K562 (cell line): ENCODE measurements around the gene APCDD1L. TPM values are rescaled to one million over a fixed set of nuclear protein-coding genes. Genes with fewer than 3 reads are reported as not detected.

ENCODE experiments used
- ATAC-seq: fragments of 200-7000 bp; cut with Tn5 transposase; 3 replicates; pipeline ENCODE4 v1.9.1; 2020; ENCODE audit warnings: moderate library complexity
- BruUV-seq: library from RNA; stranded (reverse); fragments of 400-500 nt; replicated peaks from 2 replicates; lab custom pipeline; 2021; lab: Mats Ljungman, UMichigan
- CTCF ChIA-PET: fragments of 300-600 bp; formaldehyde crosslinking; extraction: SDS; loops from one replicate; lab custom pipeline; 2021; ENCODE audit warnings: low intra/inter-chr PET ratio; lab: Yijun Ruan, JAX
- POLR2A ChIA-PET: fragments of 300-600, 350-650 bp; sonication (Branson Sonifier 250); formaldehyde crosslinking; extraction: SDS; loops from one replicate; lab custom pipeline; 2021; ENCODE audit warnings: antibody characterized with exemption, inconsistent platforms; lab: Yijun Ruan, JAX
- DNase-seq, 4 experiments: peaks; one replicate each; pipeline versions ENCODE4 v3.0.0 to v3.0.0-alpha.2; 2011 to 2018; ENCODE audit warnings: low spot score in 3 of 4, mixed read lengths in 3 of 4; ENCODE audit errors: extremely low read depth in 1 of 4
- FAIRE-seq: peaks from 2 replicates; lab custom pipeline; 2011; peaks lifted over from hg19 to GRCh38; lab: Jason Lieb, UNC
- H2AFZ ChIP-seq: 2 replicates; pipeline ENCODE4 v1.6.0; 2011; ENCODE audit warnings: low read depth, low read length, control low read depth, inconsistent platforms
- H3K27ac ChIP-seq: fragments of 200-600 bp; 3 replicates; pipeline ENCODE4 v1.8.0; 2011; ENCODE audit warnings: low read depth, mild to moderate bottlenecking, control low read depth, inconsistent platforms, low read length, moderate library complexity, mixed read lengths; ENCODE audit errors: extremely low read depth
- H3K27me3 ChIP-seq, 2 experiments: fragments of 300-600 bp in 1 of 2; 2 replicates in 1 of 2; 3 replicates in 1 of 2; pipeline versions ENCODE4 v1.6.0 to v1.8.0; 2011; ENCODE audit warnings: inconsistent platforms in 2 of 2, low read length in 2 of 2, mild to moderate bottlenecking in 1 of 2, mixed read lengths in 1 of 2, moderate library complexity in 1 of 2; ENCODE audit not compliant: control insufficient read depth in 2 of 2, insufficient read depth in 2 of 2
- H3K36me3 ChIP-seq: fragments of 300-600 bp; 3 replicates; pipeline ENCODE4 v1.8.0; 2011; ENCODE audit warnings: mild to moderate bottlenecking, low read length, inconsistent platforms; ENCODE audit not compliant: control insufficient read depth, insufficient read depth
- H3K4me1 ChIP-seq, 2 experiments: fragments of 200-600 bp in 1 of 2; replicated peaks in 1 of 2; 2 replicates in 1 of 2; 3 replicates in 1 of 2; pipeline versions ENCODE4 v1.5.1 to v1.8.0; 2011; ENCODE audit warnings: inconsistent platforms in 2 of 2, low read length in 2 of 2, mild to moderate bottlenecking in 1 of 2, mixed read lengths in 1 of 2, moderate library complexity in 1 of 2; ENCODE audit not compliant: control insufficient read depth in 2 of 2, insufficient read depth in 2 of 2
- H3K4me2 ChIP-seq: 2 replicates; pipeline ENCODE4 v1.6.1; 2011; ENCODE audit warnings: low read length, control low read depth, inconsistent platforms, mixed read lengths; ENCODE audit not compliant: insufficient read depth
- H3K4me3 ChIP-seq: fragments of 200-600 bp; sonication (generic), shearing (Covaris generic); 2 replicates; pipeline ENCODE4 v1.5.1; 2016; ENCODE audit warnings: control low read depth, inconsistent platforms
- H3K79me2 ChIP-seq: fragments of 200-600 bp; 3 replicates; pipeline ENCODE4 v1.8.0; 2011; ENCODE audit warnings: low read length, inconsistent platforms; ENCODE audit not compliant: control insufficient read depth, insufficient read depth
- H3K9ac ChIP-seq, 2 experiments: 2 replicates each; pipeline versions ENCODE4 v1.6.0 to v1.6.1; 2011; ENCODE audit warnings: low read depth in 2 of 2, low read length in 2 of 2, control low read depth in 1 of 2, inconsistent platforms in 1 of 2, mild to moderate bottlenecking in 1 of 2, mixed read lengths in 1 of 2; ENCODE audit not compliant: insufficient read depth in 1 of 2
- H3K9me1 ChIP-seq: one replicate; pipeline ENCODE4 v1.6.0; 2011; ENCODE audit warnings: inconsistent platforms, mild to moderate bottlenecking, low read length, moderate library complexity; ENCODE audit not compliant: control insufficient read depth, insufficient read depth
- H3K9me3 ChIP-seq: replicated peaks from 2 replicates; pipeline ENCODE4 v1.5.1; 2011; ENCODE audit warnings: low read depth, low read length, inconsistent platforms; ENCODE audit not compliant: control insufficient read depth, insufficient read depth
- H4K20me1 ChIP-seq: replicated peaks from 2 replicates; pipeline ENCODE4 v1.6.1; 2011; ENCODE audit warnings: low read length, inconsistent platforms, mixed read lengths; ENCODE audit not compliant: control insufficient read depth, insufficient read depth
- BCL6 ChIP-seq: fragments of 250-450 bp; sonication (Bioruptor Pico); IDR thresholded peaks from 2 replicates; pipeline ENCODE4 v1.4.0; 2020
- GABPB1 ChIP-seq: sonication (generic); formaldehyde crosslinking; IDR thresholded peaks from 2 replicates; pipeline ENCODE4 v1.8.0; 2022; ENCODE audit warnings: mild to moderate bottlenecking, missing genetic modification reagents
- GTF2F1 ChIP-seq: IDR thresholded peaks from 2 replicates; pipeline ENCODE4 v1.6.1; 2011; ENCODE audit warnings: low read depth, low read length, improper control_type of control experiment
- RBM39 ChIP-seq: fragments of 200-400 bp; formaldehyde crosslinking; optimal IDR thresholded peaks from 2 replicates; pipeline ENCODE3; 2018; ENCODE audit warnings: low read depth, low read length
- SMAD4 ChIP-seq: fragments of 250-450 bp; sonication (Bioruptor Pico); conservative IDR thresholded peaks from 2 replicates; pipeline ENCODE4 v1.8.0; 2021; ENCODE audit warnings: inconsistent platforms, mild to moderate bottlenecking, moderate library complexity
- SRSF1 ChIP-seq: fragments of 200-400 bp; formaldehyde crosslinking; IDR thresholded peaks from 2 replicates; pipeline ENCODE4 v1.6.1; 2017; ENCODE audit warnings: mild to moderate bottlenecking, low read depth, low read length, moderate library complexity
- TAF7 ChIP-seq: fragments of 450-650 bp; IDR thresholded peaks from 2 replicates; pipeline ENCODE4 v1.6.1; 2016; ENCODE audit warnings: missing genetic modification characterization, missing compliant biosample characterization
- TCF7L2 ChIP-seq: fragments of 150-350 bp; IDR thresholded peaks from 2 replicates; pipeline ENCODE4 v1.6.1; 2016; ENCODE audit warnings: low read depth, mild to moderate bottlenecking, low read length, moderate library complexity
- WGBS: fragments of 100-300 bp; shearing (Covaris generic); methylation state at CpG from one replicate; pipeline ENCODE4 v1.1.6; 2016; ENCODE audit warnings: low coverage, mixed read lengths; ENCODE audit not compliant: insufficient coverage; ENCODE audit errors: missing lambda C conversion rate; 5-methylcytosine and 5-hydroxymethylcytosine counted together
- in situ Hi-C: fragments of 300-500 bp; cut with MboI; formaldehyde crosslinking; loops from 4 replicates; pipeline ENCODE4 v1.15.0; 2018; ENCODE audit warnings: inconsistent platforms, mixed read lengths
- intact Hi-C: fragments of 100-400 bp; cut with micrococcal nuclease; formaldehyde crosslinking; loops from 2 replicates; pipeline ENCODE4 v1.14.2; 2022
- polyA plus RNA-seq, 8 experiments: library from polyadenylated mRNA; depleted of rRNA in 4 of 8; stranded (reverse) in 5 of 8; unstranded in 3 of 8; fragments of >200 nt; fragmentation: Nextera tagmentation in 2 of 8; fragmentation: Illumina TruSeq in 1 of 8; extraction: Ambion mirVana in 2 of 8; extraction: Trizol in 1 of 8; gene quantifications; 2 replicates each; pipeline versions ENCODE4 v1.2.1 to v1.2.3, GENCODE V29; 2011 to 2014; ENCODE audit warnings: inconsistent platforms in 1 of 8, missing spikeins in 1 of 8
- total RNA-seq, 7 experiments: library from RNA; depleted of rRNA in 6 of 7; stranded (reverse); fragments of >200 nt in 6 of 7; fragmentation: Illumina TruSeq in 2 of 7; extraction: Trizol in 2 of 7; gene quantifications; 2 replicates each; pipeline versions ENCODE4 v1.2.1 to v1.2.3, GENCODE V29; 2011 to 2021; ENCODE audit warnings: low replicate concordance in 1 of 7

Gene APCDD1L
- total and polyA plus RNA-seq, 9 of the 15 experiments (the other 6 are each of a cell fraction or from before 2014, with no cell fraction given) = not detected

DNA sequence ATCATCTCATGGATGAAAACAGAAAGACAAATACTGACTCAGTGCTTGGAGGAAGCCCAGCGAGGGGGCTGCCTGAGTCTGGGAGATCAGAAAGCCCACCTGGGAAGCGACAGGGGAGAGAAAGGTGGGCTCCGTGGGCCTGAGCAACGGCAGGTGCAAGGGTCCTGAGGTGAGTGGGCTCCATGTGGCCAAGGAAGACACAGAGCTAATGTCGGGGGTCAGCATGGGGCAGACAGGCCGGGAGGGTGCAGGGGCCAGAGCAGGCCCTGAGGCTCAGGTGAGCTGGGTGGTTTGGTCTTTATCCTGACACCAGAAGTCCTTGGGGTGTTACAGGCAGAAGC lies 18.8 kb downstream of the APCDD1L start:
- DNase-seq (no peak), ATAC-seq (no peak), FAIRE-seq (no peak)
- CTCF ChIA-PET = no interaction called here
- intact Hi-C loops (no loop called here), in situ Hi-C loops (no loop called here)
- WGBS = 2% methylated on average over 6 of the region's 6 CpGs
- Histone ChIP-seq H3K4me2 (no peak overlapping the region), H3K36me3 (no peaks in the 10 kb centered on the region), H3K4me3 (no peak overlapping the region), H2AFZ (no peak overlapping the region), H3K27me3 (peaks cover 5 to 47% of the 10 kb centered on the region in 2 experiments; a peak in 4 of 5 replicates), H3K27ac (no peak overlapping the region), H3K4me1 (no peaks in the 10 kb centered on the region), H4K20me1 (no peaks in the 10 kb centered on the region), H3K79me2 (no peaks in the 10 kb centered on the region), H3K9me3 (no peaks in the 10 kb centered on the region; the same call in 1 of the 2 replicates), H3K9ac (no peak overlapping the region), H3K9me1 (no peaks in the 10 kb centered on the region)
- POLR2A ChIA-PET = interaction anchor here (0.6 kb wide), 1 partner anchor 58 kb away, joined by 4 read pairs; no protein-coding TSS in a partner anchor
- no TSS peak for BruUV-seq
- TF ChIP-seq TAF7 (no peak), TCF7L2 (no peak), BCL6 (CRISPR knock-in tag) (no peak), GABPB1 (CRISPR knock-in tag) (no peak), SMAD4 (no peak), RBM39 (no peak), GTF2F1 (no peak), SRSF1 (no peak)
